Brain microvascular endothelial cell (primary cell): ENCODE measurements around the gene SAMD14.
A peak's percentile ranks its signal among the peaks of the same experiment; 100 is the strongest.

ENCODE experiments used
- DNase-seq: peaks from one replicate; pipeline ENCODE4 v3.0.0-alpha.2; 2020
- H3K27ac ChIP-seq: fragments of 250-450 bp; sonication (Bioruptor Pico); 2 replicates; pipeline ENCODE4 v1.5.1; 2020; ENCODE audit warnings: mild to moderate bottlenecking, moderate library complexity
- H3K27me3 ChIP-seq: fragments of 250-450 bp; sonication (Bioruptor Pico); replicated peaks from 2 replicates; pipeline ENCODE4 v1.5.1; 2020; ENCODE audit warnings: mild to moderate bottlenecking
- H3K36me3 ChIP-seq: fragments of 250-450 bp; sonication (Bioruptor Pico); replicated peaks from 2 replicates; pipeline ENCODE4 v1.5.1; 2020; ENCODE audit warnings: mild to moderate bottlenecking
- H3K4me3 ChIP-seq: 2 replicates; pipeline ENCODE4 v1.5.1; 2011; ENCODE audit warnings: low read depth, mild to moderate bottlenecking, control low read depth, low read length, moderate library complexity
- in situ Hi-C: cut with HindIII; loops from 2 replicates; pipeline ENCODE4 v1.10.0; 2017; ENCODE audit warnings: low sequenced_read_pairs, low pct_ligation_motif_present
- TF ChIP-seq, protein P1 (sequence below): IDR thresholded peaks from 2 replicates; pipeline ENCODE4 v1.5.1; 2011; ENCODE audit warnings: low read depth, mild to moderate bottlenecking, moderate library complexity, low read length, control low read depth, inconsistent platforms; ENCODE audit errors: missing control alignments

Gene SAMD14

DNA sequence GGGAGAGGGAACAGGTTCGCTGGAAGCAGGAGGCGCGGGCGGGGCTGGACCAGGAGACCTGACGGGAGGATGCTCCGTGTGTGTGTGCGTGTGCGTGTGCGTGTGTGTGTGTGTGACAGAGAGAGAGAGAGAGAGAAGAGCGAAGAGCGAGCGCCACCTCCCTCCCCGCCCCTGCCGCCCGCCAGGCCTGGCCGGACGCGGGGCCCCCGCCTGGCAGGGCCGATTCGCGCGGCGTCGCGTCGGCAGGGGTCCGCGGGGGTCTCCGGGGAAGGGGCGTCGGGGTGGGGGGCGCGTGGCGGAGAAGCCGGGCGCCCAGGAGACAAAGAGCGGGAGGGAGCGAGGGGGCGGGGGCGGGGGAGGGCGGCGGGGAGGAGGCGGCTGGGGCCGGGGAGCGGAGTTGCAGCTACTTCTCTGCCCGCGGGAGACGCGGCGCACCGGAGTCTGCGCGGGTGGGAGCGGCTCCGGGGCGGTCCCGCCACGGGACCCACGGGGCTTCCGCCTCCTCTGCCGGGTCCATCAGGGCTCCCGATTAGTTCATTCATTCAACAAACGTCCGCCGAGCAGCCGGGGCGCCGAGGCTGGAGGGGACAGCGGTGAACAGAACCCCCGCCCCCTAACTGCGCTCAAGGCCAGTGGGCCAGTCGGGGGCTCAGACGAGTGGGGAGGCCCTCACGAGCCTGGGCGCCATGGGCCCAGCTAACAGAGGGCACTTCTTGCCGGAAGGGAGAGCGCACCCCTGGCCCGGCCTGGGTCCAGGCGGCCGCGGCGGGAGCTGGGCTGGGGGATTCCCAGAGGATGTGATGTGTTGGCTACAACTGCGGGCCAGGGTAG lies at the start of gene SAMD14:
Gene SAMD14 (minus strand): TSS at position 433 of the 831 bp plus-strand sequence. CDS start 5,201 bp downstream, outside the sequence.
- peaks cover 10% of the 10 kb centered on the region for H3K36me3 ChIP-seq
- in situ Hi-C loops, result no loop called here
- H3K4me3 ChIP-seq, result peak within 1 kb of the TSS; percentile 56
- no peak for DNase-seq
- TF ChIP-seq, protein P1, sequence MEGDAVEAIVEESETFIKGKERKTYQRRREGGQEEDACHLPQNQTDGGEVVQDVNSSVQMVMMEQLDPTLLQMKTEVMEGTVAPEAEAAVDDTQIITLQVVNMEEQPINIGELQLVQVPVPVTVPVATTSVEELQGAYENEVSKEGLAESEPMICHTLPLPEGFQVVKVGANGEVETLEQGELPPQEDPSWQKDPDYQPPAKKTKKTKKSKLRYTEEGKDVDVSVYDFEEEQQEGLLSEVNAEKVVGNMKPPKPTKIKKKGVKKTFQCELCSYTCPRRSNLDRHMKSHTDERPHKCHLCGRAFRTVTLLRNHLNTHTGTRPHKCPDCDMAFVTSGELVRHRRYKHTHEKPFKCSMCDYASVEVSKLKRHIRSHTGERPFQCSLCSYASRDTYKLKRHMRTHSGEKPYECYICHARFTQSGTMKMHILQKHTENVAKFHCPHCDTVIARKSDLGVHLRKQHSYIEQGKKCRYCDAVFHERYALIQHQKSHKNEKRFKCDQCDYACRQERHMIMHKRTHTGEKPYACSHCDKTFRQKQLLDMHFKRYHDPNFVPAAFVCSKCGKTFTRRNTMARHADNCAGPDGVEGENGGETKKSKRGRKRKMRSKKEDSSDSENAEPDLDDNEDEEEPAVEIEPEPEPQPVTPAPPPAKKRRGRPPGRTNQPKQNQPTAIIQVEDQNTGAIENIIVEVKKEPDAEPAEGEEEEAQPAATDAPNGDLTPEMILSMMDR, result no peak
- no peak within 1 kb of the TSS for H3K27ac ChIP-seq
- no peaks in the 10 kb centered on the region for H3K27me3 ChIP-seq

DNA sequence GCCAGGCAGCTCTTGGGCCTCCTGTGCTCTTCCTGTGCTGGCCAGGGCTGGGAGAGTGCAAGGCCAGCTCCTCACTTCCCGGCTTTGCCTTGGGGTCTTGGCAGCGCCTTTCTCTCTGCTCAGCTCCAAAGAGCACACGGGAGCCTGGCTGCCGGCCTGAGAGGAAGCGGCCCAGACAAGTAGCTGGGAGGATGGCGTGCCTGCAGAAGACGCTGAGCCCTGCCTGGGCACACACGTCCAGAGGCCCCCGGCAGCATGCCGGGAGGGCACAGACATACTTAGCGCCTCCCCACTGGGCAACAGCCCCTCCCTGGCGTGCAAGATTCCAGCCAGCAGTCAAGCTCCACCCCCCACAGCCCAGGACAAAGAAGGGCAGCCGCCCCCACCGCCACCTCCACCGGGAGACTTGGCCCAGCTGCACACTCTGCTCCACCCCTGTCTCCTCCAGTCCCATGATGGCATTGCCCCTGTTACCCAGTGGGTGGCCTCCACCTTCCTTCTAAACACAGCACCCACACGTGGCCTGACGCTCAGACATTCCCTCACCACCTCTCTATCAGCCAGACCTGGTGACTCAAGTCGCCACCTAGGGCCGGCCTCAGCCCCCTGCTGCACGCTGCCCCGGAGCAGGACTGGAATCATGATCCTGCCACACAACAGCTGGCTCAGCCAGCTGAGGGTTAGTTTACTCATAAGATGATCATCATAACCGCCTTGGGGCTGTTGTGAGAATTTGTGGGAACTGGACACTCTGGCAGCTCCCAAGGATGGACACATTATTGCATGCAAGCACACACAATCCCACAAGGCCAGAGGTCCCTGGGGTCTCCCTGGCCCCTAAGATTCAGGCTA lies 48.2 kb upstream of the SAMD14 start:
- no peak overlapping the region for H3K4me3 ChIP-seq
- TF ChIP-seq, protein P1, result peak; percentile 62
- peaks cover 15% of the 10 kb centered on the region for H3K36me3 ChIP-seq
- peak overlapping the region; percentile 98 for H3K27ac ChIP-seq
- in situ Hi-C loops, result no loop called here
- no peaks in the 10 kb centered on the region for H3K27me3 ChIP-seq
- DNase-seq, result peak; percentile 97

DNA sequence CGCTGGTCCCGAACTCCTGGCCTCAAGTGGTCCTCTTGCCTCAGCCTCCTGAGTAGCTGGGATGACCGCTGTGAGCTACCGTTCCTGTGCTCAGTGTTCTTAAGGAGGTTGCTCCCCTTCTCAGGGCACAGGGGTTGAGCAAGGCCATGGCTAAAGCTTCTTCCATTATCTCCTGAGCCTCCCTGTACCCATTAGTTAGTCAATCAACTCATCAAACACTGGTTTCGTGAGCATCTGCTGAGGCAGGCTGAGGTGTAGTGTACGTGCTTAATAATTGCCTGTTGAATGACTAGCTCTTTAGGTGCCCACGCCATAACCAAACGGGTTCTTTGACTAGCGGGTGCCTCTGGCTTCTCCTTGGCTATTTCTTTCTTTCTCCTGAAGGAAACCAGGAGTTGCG lies 47.5 kb upstream of the SAMD14 start:
- in situ Hi-C loops, result no loop called here
- Histone ChIP-seq H3K36me3 (peaks cover 7% of the 10 kb centered on the region), H3K4me3 (no peak overlapping the region), H3K27me3 (no peaks in the 10 kb centered on the region), H3K27ac (peak overlapping the region; percentile 98)
- TF ChIP-seq, protein P1, result no peak
- no peak for DNase-seq

DNA sequence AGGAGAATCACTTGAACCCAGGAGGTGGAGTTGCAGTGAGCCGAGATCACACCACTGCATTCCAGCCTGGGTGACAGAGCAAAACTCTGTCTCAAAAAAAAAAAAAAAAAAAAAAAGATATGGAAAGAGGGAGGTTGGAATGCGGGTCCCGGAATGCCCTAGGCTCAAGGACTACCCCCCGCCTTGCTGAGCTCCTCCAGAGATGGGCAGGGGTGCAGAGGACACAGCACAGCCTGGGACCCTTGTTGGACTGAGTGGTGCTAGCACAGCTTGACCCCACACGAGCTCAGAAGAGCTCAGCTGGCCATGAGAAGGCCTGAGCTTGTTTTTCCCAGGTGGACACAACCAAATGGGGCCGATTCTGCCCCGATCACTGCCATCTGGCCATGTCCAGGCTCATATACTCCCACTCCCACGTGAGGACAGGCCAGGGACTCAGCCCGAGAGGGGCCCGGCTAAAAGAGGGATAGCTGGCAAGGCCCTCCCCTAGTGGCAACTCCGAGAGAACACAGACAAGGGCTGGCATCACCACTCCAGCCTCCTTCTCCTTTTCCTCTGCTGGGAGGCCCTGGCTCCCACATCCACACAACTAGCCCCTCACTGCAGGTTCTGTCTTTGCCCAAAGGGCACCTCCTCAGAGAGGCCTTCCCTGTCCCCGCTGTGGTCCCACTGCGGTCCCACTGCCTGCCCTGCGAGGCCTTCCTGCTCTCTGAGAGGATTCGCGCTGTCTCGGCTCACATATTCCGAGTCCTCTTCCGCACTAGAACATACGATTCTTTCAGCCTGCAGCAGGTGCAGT lies 46.8 kb upstream of the SAMD14 start:
- in situ Hi-C loops, result no loop called here
- peak; percentile 8 for DNase-seq
- H3K4me3 ChIP-seq, result no peak overlapping the region
- H3K27ac ChIP-seq, result peak overlapping the region; percentile 98
- peaks cover under 1% of the 10 kb centered on the region for H3K36me3 ChIP-seq
- no peaks in the 10 kb centered on the region for H3K27me3 ChIP-seq
- TF ChIP-seq, protein P1, result peak; percentile 34

DNA sequence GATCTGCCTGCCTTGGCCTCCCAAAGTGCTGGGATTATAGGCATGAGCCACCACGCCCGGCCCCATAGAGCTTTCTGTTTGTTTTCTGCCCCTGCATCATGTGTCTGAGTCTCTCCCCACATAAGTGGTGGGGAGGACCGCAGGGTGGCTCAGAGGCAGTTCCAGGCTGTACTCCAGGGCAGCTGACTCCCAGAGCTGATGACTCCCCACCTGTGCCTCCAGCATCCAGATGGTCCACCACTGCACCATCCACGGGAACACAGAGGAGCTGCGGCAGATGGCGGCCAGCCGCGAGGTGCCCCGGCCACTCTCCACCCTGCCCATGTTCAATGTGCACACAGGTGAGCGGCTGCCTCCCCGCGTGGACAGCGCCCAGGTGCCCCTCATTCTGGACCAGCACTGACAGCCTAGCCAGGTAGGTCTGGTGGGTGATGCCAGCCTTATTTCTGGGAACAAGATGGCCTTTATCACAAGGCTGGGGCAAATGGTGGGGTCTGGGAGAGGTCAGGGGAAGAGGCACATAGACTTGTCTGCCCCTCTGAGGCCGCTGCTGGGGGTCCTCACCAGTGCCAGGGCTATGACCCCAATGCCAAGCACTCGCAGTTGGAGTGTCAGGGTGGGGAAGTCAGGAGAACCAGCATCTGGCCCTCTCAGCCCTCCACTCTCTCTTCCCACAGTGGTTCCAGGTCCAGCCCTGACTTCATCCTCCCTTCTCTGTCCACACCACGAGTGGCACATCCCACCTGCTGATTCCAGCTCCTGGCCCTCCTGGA lies 45.3 kb upstream of the SAMD14 start:
- H3K36me3 ChIP-seq, result no peaks in the 10 kb centered on the region
- DNase-seq, result peak; percentile 2
- H3K27me3 ChIP-seq, result no peaks in the 10 kb centered on the region
- no peak overlapping the region for H3K4me3 ChIP-seq
- TF ChIP-seq, protein P1, result no peak
- in situ Hi-C loops, result no loop called here
- H3K27ac ChIP-seq, result peak overlapping the region; percentile 91
